PC-3 (cell line): ENCODE measurements around the gene C6orf163.

Experiments used
- CTCF ChIP-seq: fragments of 300-600 bp; sonication (generic); conservative IDR thresholded peaks from 2 replicates; pipeline ENCODE4 v1.5.1; 2017; ENCODE audit warnings: antibody characterized with exemption, low read depth, mild to moderate bottlenecking, low read length
- EZH2 ChIP-seq: fragments of 300-600 bp; sonication (generic); IDR thresholded peaks from one replicate; pipeline ENCODE4 v1.6.1; 2017; ENCODE audit warnings: antibody characterized with exemption, mild to moderate bottlenecking, low read length; ENCODE audit not compliant: unreplicated experiment
- EZH2phosphoT487 ChIP-seq: fragments of 300-600 bp; sonication (generic); IDR thresholded peaks from 2 replicates; pipeline ENCODE4 v1.6.1; 2018; ENCODE audit warnings: mild to moderate bottlenecking, antibody characterized with exemption, low read length, borderline replicate concordance

GRCh38 chr6:87349896-87350295 is 5.3 kb downstream of the C6orf163 start:
- no peak for TF ChIP-seq CTCF
- no peak for TF ChIP-seq EZH2
- no peak for TF ChIP-seq EZH2phosphoT487
